Neuronal stem cell (in vitro differentiated cells): ENCODE measurements around the gene PAXX.

Source experiments
- DNase-seq: peaks from one replicate; pipeline ENCODE4 v3.0.0-alpha.2; 2013; ENCODE audit warnings: low spot score
- H2AFZ ChIP-seq: one replicate; pipeline ENCODE4 v1.6.1; 2013; ENCODE audit warnings: mild to moderate bottlenecking, low read length, inconsistent platforms
- H2AK5ac ChIP-seq: 2 replicates; pipeline ENCODE4 v1.6.1; 2013; ENCODE audit warnings: low read depth, mild to moderate bottlenecking, inconsistent platforms, low read length, moderate library complexity, mixed read lengths
- H2BK120ac ChIP-seq: 2 replicates; pipeline ENCODE4 v1.6.1; 2013; ENCODE audit warnings: low read depth, mild to moderate bottlenecking, inconsistent platforms, low read length, moderate library complexity, mixed read lengths
- H2BK12ac ChIP-seq: one replicate; pipeline ENCODE4 v1.6.1; 2013; ENCODE audit warnings: low read length, inconsistent platforms
- H2BK15ac ChIP-seq: 2 replicates; pipeline ENCODE4 v1.6.1; 2013; ENCODE audit warnings: mild to moderate bottlenecking, low read length, inconsistent platforms, mixed read lengths
- H2BK5ac ChIP-seq: one replicate; pipeline ENCODE4 v1.6.1; 2013; ENCODE audit warnings: inconsistent platforms, mild to moderate bottlenecking, low read length, moderate library complexity
- H3K14ac ChIP-seq: one replicate; pipeline ENCODE4 v1.6.1; 2013; ENCODE audit warnings: low read length, inconsistent platforms
- H3K18ac ChIP-seq: 2 replicates; pipeline ENCODE4 v1.6.1; 2013; ENCODE audit warnings: low read length, inconsistent platforms
- H3K23ac ChIP-seq: 2 replicates; pipeline ENCODE4 v1.6.1; 2013; ENCODE audit warnings: low read depth, mild to moderate bottlenecking, mixed read lengths, low read length, inconsistent platforms; ENCODE audit not compliant: poor library complexity
- H3K27ac ChIP-seq: replicated peaks from 3 replicates; pipeline ENCODE4 v1.5.1; 2013; ENCODE audit warnings: low read length, inconsistent platforms
- H3K27me3 ChIP-seq, 3 experiments: 2 replicates each; pipeline ENCODE4 v1.6.1; 2013; ENCODE audit warnings: low read length in 3 of 3, mild to moderate bottlenecking in 2 of 3, inconsistent platforms in 1 of 3, low read depth in 1 of 3, mixed read lengths in 1 of 3, moderate library complexity in 1 of 3; ENCODE audit not compliant: control insufficient read depth in 3 of 3, insufficient read depth in 3 of 3
- H3K36me3 ChIP-seq, 2 donors: replicated peaks in 1 of 2; 2 replicates each; pipeline ENCODE4 v1.6.1; 2013; ENCODE audit warnings: low read length in 2 of 2; ENCODE audit not compliant: control insufficient read depth in 2 of 2, insufficient read depth in 2 of 2
- H3K4ac ChIP-seq: 2 replicates; pipeline ENCODE4 v1.6.1; 2013; ENCODE audit warnings: inconsistent platforms, mild to moderate bottlenecking, low read length, moderate library complexity
- H3K4me1 ChIP-seq, 2 donors: 1 replicate in 1 of 2; 2 replicates in 1 of 2; pipeline ENCODE4 v1.6.1; 2013; ENCODE audit warnings: low read length in 2 of 2, low read depth in 1 of 2; ENCODE audit not compliant: control insufficient read depth in 2 of 2, insufficient read depth in 1 of 2
- H3K4me2 ChIP-seq: one replicate; pipeline ENCODE4 v1.6.1; 2013; ENCODE audit warnings: mild to moderate bottlenecking, low read length, inconsistent platforms; ENCODE audit not compliant: insufficient read depth, poor library complexity, severe bottlenecking
- H3K4me3 ChIP-seq, 2 donors: 2 replicates each; pipeline ENCODE4 v1.5.1; 2013; ENCODE audit warnings: low read length in 2 of 2, mild to moderate bottlenecking in 2 of 2, inconsistent platforms in 1 of 2, moderate library complexity in 1 of 2
- H3K79me1 ChIP-seq: one replicate; pipeline ENCODE4 v1.6.1; 2013; ENCODE audit warnings: low read depth, mild to moderate bottlenecking, inconsistent platforms, low read length, moderate library complexity
- H3K9ac ChIP-seq: one replicate; pipeline ENCODE4 v1.6.1; 2013; ENCODE audit warnings: mild to moderate bottlenecking, low read depth, low read length, inconsistent platforms; ENCODE audit not compliant: poor library complexity
- H3K9me3 ChIP-seq, 2 donors: replicated peaks in 1 of 2; 2 replicates each; pipeline versions ENCODE3 to v1.6.1; 2013; ENCODE audit warnings: low read length in 2 of 2, mild to moderate bottlenecking in 2 of 2, inconsistent platforms in 1 of 2, low read depth in 1 of 2, mixed read lengths in 1 of 2, moderate library complexity in 1 of 2; ENCODE audit not compliant: control insufficient read depth in 2 of 2, insufficient read depth in 1 of 2
- H4K8ac ChIP-seq: one replicate; pipeline ENCODE4 v1.6.1; 2013; ENCODE audit warnings: low read depth, mild to moderate bottlenecking, inconsistent platforms, low read length, moderate library complexity
- H4K91ac ChIP-seq: one replicate; pipeline ENCODE4 v1.6.1; 2013; ENCODE audit warnings: low read length, low read depth, mild to moderate bottlenecking, inconsistent platforms; ENCODE audit not compliant: poor library complexity
- WGBS, 2 donors: extraction: QIAGEN DNeasy Blood & Tissue Kit; methylation state at CpG; one replicate each; pipeline ENCODE4 v1.1.7; 2013; ENCODE audit warnings: missing lambda C conversion rate in 2 of 2, mixed read lengths in 1 of 2; ENCODE audit not compliant: insufficient read length in 2 of 2, insufficient replicate concordance in 1 of 2; ENCODE audit errors: extremely low coverage in 2 of 2; 5-methylcytosine and 5-hydroxymethylcytosine counted together

The PAXX gene

DNA sequence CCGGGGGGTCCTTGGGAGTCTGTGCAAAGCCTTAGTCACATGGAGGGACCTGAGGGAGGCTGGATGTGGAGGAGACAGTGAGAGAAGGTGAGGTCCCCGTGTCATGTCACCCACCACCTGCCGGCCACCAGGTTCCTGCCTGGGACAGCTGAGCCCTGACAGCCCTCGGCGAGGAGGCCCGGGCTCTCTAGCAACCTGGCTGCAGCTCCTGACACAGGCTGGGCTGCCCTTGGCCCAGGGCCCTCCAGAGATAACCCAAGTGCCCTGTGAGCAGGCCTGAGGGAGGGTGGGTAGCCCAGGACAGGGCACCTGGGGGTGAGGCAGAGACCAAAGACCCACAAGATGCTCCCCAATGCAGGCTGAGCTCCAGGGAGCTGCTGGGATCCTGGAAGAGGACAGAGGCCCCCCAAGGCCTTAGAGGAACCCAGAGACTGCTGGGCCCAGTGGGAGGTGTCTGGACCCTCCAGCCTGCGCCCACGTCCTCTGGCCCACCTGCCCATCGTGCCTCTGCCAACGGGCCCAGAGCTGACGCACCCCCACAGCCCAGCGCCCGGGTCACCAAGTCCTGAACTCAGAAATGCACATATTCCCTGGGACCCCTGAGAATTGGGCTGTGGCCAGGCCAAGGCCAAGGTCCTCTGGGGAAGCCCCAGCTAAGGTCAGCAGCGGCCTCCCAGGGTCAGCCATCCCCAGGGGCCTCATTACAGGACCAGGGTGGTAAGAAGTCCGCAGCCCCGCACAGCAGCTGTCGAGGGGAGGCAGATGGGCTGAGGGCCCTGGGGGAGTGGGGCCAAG lies 23.7 kb upstream of the PAXX start:
- Histone ChIP-seq H4K8ac (peak overlapping the region; percentile 43), H3K23ac (peak overlapping the region; percentile 55), H3K27me3 (peaks cover 0 to 27% (median 0%) of the 10 kb centered on the region in 3 experiments), H2AFZ (no peak overlapping the region), H2BK120ac (no peak overlapping the region), H3K4ac (peak overlapping the region; percentile 11), H3K4me1 (peaks cover 4 to 13% of the 10 kb centered on the region in 2 donors), H2AK5ac (peak overlapping the region; percentile 94), H3K14ac (peak overlapping the region; percentile 89), H3K9me3 (no peaks in the 10 kb centered on the region), H3K4me3 (no peak overlapping the region), H3K4me2 (no peak overlapping the region), H3K9ac (peak overlapping the region; percentile 30), H3K79me1 (no peaks in the 10 kb centered on the region), H2BK12ac (peak overlapping the region; percentile 84), H3K18ac (peak overlapping the region; percentile 76), H3K27ac (no peak overlapping the region), H4K91ac (no peak overlapping the region), H2BK15ac (peak overlapping the region; percentile 85), H3K36me3 (no peaks in the 10 kb centered on the region), H2BK5ac (peak overlapping the region; percentile 75)
- no peak for DNase-seq
- no CpG with 5 or more reads among the region's 17 CpGs for WGBS, 2 donors

DNA sequence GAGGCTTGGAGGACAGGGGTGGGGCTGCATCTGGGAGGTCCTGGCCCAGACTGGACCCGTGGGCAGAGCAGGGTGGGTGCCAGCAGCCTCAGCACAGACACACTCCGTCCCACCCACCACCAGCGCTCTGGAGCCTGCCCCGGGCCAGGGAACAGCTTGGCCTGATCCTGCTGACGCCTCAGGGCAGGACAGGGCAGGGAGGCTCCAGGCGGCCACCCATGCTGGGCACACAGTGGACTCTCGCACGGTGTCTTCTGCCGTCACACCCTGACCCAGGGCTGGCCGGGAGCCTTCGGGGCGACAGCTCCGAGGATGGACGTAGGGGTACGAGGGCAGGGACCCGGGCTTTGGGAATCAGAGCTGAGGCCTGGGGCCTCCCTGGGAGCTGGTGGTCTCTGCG lies 23.1 kb upstream of the PAXX start:
- Histone ChIP-seq H3K4me3 (no peak overlapping the region), H3K23ac (no peak overlapping the region), H3K36me3 (no peaks in the 10 kb centered on the region), H2BK15ac (no peak overlapping the region), H3K4me2 (no peak overlapping the region), H4K91ac (no peak overlapping the region), H3K9ac (peak overlapping the region; percentile 30), H3K4ac (peak overlapping the region; percentile 11), H3K27me3 (peaks cover 0 to 32% (median 0%) of the 10 kb centered on the region in 3 experiments), H2AK5ac (peak overlapping the region; percentile 94), H3K27ac (no peak overlapping the region), H2BK5ac (peak overlapping the region; percentile 75), H3K18ac (peak overlapping the region; percentile 76), H3K79me1 (no peaks in the 10 kb centered on the region), H2BK120ac (no peak overlapping the region), H3K9me3 (no peaks in the 10 kb centered on the region), H2AFZ (no peak overlapping the region), H4K8ac (no peak overlapping the region), H3K4me1 (peaks cover 4 to 10% of the 10 kb centered on the region in 2 donors), H3K14ac (peak overlapping the region; percentile 89), H2BK12ac (peak overlapping the region; percentile 84)
- no peak for DNase-seq
- no CpG with 5 or more reads among the region's 17 CpGs for WGBS, 2 donors

DNA sequence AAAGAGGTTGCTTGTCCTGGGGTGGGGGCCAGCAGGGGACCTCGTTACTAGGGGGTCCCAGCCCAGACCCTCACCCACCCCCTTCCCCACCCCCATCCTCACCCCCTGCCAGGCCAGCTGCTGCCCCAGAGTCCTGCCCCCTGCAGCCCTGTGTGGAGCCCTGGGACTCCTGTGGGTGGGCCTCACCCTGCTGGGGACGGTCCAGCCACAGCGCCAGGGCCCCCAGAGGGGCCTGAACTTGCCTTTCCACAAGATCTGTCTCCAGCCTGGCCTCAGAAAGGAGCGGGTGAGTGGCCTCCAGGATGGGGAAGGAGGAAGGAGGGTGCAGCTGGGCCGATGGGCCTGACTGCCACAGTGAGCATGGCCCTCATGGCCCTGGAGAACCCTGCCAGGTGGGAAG lies 22.4 kb upstream of the PAXX start:
- Histone ChIP-seq H3K4me1 (peaks cover 4 to 6% of the 10 kb centered on the region in 2 donors), H3K4me2 (no peak overlapping the region), H2BK15ac (peak overlapping the region; percentile 49), H3K4ac (no peak overlapping the region), H3K36me3 (no peaks in the 10 kb centered on the region), H2AK5ac (peak overlapping the region; percentile 99), H3K23ac (peak overlapping the region; percentile 73), H3K18ac (peak overlapping the region; percentile 52), H3K27me3 (peaks cover 0 to 33% (median 0%) of the 10 kb centered on the region in 3 experiments), H2BK120ac (no peak overlapping the region), H3K27ac (no peak overlapping the region), H2BK12ac (no peak overlapping the region), H3K4me3 (no peak overlapping the region), H2BK5ac (peak overlapping the region; percentile 53), H4K8ac (no peak overlapping the region), H2AFZ (no peak overlapping the region), H3K9me3 (no peaks in the 10 kb centered on the region), H4K91ac (peak overlapping the region; percentile 9), H3K9ac (no peak overlapping the region), H3K79me1 (no peaks in the 10 kb centered on the region), H3K14ac (no peak overlapping the region)
- DNase-seq = no peak
- WGBS, 2 donors = no CpG with 5 or more reads among the region's 5 CpGs

DNA sequence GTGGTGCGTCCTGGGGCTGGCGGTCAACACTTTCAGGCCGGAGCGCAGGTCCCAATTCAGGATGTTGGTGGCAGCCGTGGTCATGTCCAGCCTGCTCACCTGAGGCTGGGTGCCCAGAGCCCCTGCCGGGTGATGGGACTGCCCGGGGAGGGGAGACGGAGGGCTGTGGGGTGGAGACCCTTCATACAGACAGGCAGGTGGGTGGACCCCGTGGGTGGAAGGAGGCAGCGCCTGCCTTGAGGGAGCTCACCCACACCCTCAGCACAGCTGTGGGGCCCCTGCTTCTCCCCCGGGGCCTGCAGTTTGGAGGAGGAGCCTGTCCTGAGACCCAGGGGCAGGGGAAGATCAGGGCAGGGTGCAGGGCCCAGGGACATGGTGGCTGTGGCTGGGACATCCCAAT lies 21.9 kb upstream of the PAXX start:
- Histone ChIP-seq H3K27ac (no peak overlapping the region), H3K9me3 (no peaks in the 10 kb centered on the region), H3K4me2 (no peak overlapping the region), H2BK120ac (no peak overlapping the region), H3K27me3 (peaks cover 0 to 38% (median 0%) of the 10 kb centered on the region in 3 experiments), H4K8ac (peak overlapping the region; percentile 65), H3K4ac (no peak overlapping the region), H2AFZ (no peak overlapping the region), H3K36me3 (no peaks in the 10 kb centered on the region), H3K9ac (no peak overlapping the region), H3K4me3 (no peak overlapping the region), H2BK15ac (peak overlapping the region; percentile 49), H2BK5ac (peak overlapping the region; percentile 53), H4K91ac (peak overlapping the region; percentile 9), H3K79me1 (no peaks in the 10 kb centered on the region), H3K23ac (peak overlapping the region; percentile 73), H3K4me1 (peaks cover 4 to 6% of the 10 kb centered on the region in 2 donors), H3K14ac (peak overlapping the region; percentile 71), H3K18ac (peak overlapping the region; percentile 52), H2BK12ac (peak overlapping the region; percentile 73), H2AK5ac (peak overlapping the region; percentile 99)
- no CpG with 5 or more reads among the region's 11 CpGs for WGBS, 2 donors
- no peak for DNase-seq
